Left lung (tissue), 10 donors: ENCODE results near the gene WNT7B. TPM values are rescaled to one million over a fixed set of nuclear protein-coding genes. Genes with fewer than 3 reads are reported as not detected.

Source experiments
- ATAC-seq: fragments of 200-7000 bp; cut with Tn5 transposase; one replicate; pipeline ENCODE4 v1.9.1; 2020; ENCODE audit warnings: moderate library complexity
- DNase-seq, 4 donors: peaks; one replicate each; pipeline ENCODE4 v3.0.0-alpha.2; 2013 to 2020
- H3K27ac ChIP-seq, 2 donors: fragments of 200-600 bp; sonication (generic) in 1 of 2; one replicate each; pipeline versions ENCODE4 v1.5.0 to v1.8.0; 2020 to 2021
- H3K27me3 ChIP-seq, 2 donors: fragments of 200-600 bp; sonication (generic) in 1 of 2; one replicate each; pipeline versions ENCODE4 v1.5.0 to v1.8.0; 2020 to 2021
- H3K36me3 ChIP-seq, 2 donors: fragments of 200-600 bp; sonication (generic) in 1 of 2; one replicate each; pipeline versions ENCODE4 v1.5.0 to v1.8.0; 2020 to 2021
- H3K4me1 ChIP-seq, 2 donors: fragments of 200-600 bp; one replicate each; pipeline ENCODE4 v1.8.0; 2021
- H3K4me3 ChIP-seq, 2 donors: fragments of 200-600 bp; sonication (generic) in 1 of 2; one replicate each; pipeline versions ENCODE4 v1.5.0 to v1.8.0; 2020 to 2021; ENCODE audit warnings: mild to moderate bottlenecking in 1 of 2
- H3K9me3 ChIP-seq, 2 donors: fragments of 200-600 bp; sonication (generic) in 1 of 2; one replicate each; pipeline versions ENCODE4 v1.5.0 to v1.8.0; 2020 to 2021
- CTCF ChIP-seq, 2 donors: fragments of 200-600 bp; sonication (generic) in 1 of 2; IDR thresholded peaks; one replicate each; pipeline versions ENCODE4 v1.5.0 to v1.8.0; 2021; ENCODE audit warnings: antibody characterized with exemption in 2 of 2
- intact Hi-C, 2 donors: fragments of 100-400 bp; cut with DNase I; formaldehyde crosslinking; loops; one replicate each; pipeline versions ENCODE4 v1.11.2 to v1.14.2; 2022
- polyA plus RNA-seq, 6 donors: library from polyadenylated mRNA; unstranded; fragments of 120-200 nt; gene quantifications; one replicate each; pipeline ENCODE4 v1.2.1, GENCODE V29; 2013; ENCODE audit not compliant: insufficient read length in 6 of 6
- total RNA-seq, 2 donors: library from RNA; stranded (reverse); fragmentation: NEBNext Ultra II Directional; extraction: Animal tissue kit (Norgen Biotek cat#: 25700); gene quantifications; one replicate each; pipeline ENCODE4 v1.2.1, GENCODE V29; 2021
- donor health status: DM: no; HTN: yes; CAD: no.
- donor health status: DM: no; HTN: no; CAD: no.

WNT7B gene
- total and polyA plus RNA-seq, 8 donors: 7.2 to 21.7 (median 14.9) TPM

- no peak overlapping the region for H3K27ac ChIP-seq
- H3K36me3 ChIP-seq: no peaks in the 10 kb centered on the region
- no peaks in the 10 kb centered on the region for H3K9me3 ChIP-seq
- H3K4me1 ChIP-seq: peaks cover 23 to 35% of the 10 kb centered on the region in 2 donors
- no peaks in the 10 kb centered on the region for H3K27me3 ChIP-seq
- DNase-seq (no peak), ATAC-seq (no peak)
- TF ChIP-seq CTCF (IDR thresholded peaks at IDR 0.05): no peak
- H3K4me3 ChIP-seq: no peak overlapping the region
- intact Hi-C loops: loop anchor here (10.0 kb wide), 2 partner anchors 122 to 322 kb away; no protein-coding TSS in a partner anchor
These were observed 15.8 kb upstream of the WNT7B start for GRCh38 chr22:45992737-45993136.

- ATAC-seq (no peak), DNase-seq (no peak)
- Histone ChIP-seq H3K4me1 (peaks cover 11 to 19% of the 10 kb centered on the region in 2 donors), H3K9me3 (peaks cover 0 to 2% of the 10 kb centered on the region in 2 donors), H3K27me3 (no peaks in the 10 kb centered on the region), H3K4me3 (no peak overlapping the region), H3K36me3 (no peaks in the 10 kb centered on the region), H3K27ac (no peak overlapping the region)
- intact Hi-C loops: loop anchor here (10.0 kb wide), 2 partner anchors 124 to 324 kb away; no protein-coding TSS in a partner anchor
- TF ChIP-seq CTCF (IDR thresholded peaks at IDR 0.05): no peak
These were observed 14.1 kb upstream of the WNT7B start for GRCh38 chr22:45991098-45991497.

GRCh38 chr22:45987136-45987861, 10.3 kb upstream of the WNT7B start:
- no peak overlapping the region for H3K27ac ChIP-seq
- no peak overlapping the region for H3K4me3 ChIP-seq
- no peaks in the 10 kb centered on the region for H3K4me1 ChIP-seq
- intact Hi-C loops: no loop called here
- no peak for TF ChIP-seq CTCF (IDR thresholded peaks at IDR 0.05)
- peaks cover 0 to 5% of the 10 kb centered on the region in 2 donors for H3K9me3 ChIP-seq
- DNase-seq: peak in 1 of 4 donors; percentile 45
- ATAC-seq: no peak
- no peaks in the 10 kb centered on the region for H3K36me3 ChIP-seq
- no peaks in the 10 kb centered on the region for H3K27me3 ChIP-seq

- TF ChIP-seq CTCF (IDR thresholded peaks at IDR 0.05): no peak
- H3K4me1 ChIP-seq: no peaks in the 10 kb centered on the region
- ATAC-seq (no peak), DNase-seq (peak in 1 of 4 donors; percentile 6)
- no peak overlapping the region for H3K27ac ChIP-seq
- no peaks in the 10 kb centered on the region for H3K27me3 ChIP-seq
- no peaks in the 10 kb centered on the region for H3K36me3 ChIP-seq
- H3K9me3 ChIP-seq: peaks cover 0 to 5% of the 10 kb centered on the region in 2 donors
- intact Hi-C loops: no loop called here
- H3K4me3 ChIP-seq: no peak overlapping the region
These were observed 7.5 kb upstream of the WNT7B start for GRCh38 chr22:45984316-45984916.

- H3K4me1 ChIP-seq: peaks cover 0 to 6% of the 10 kb centered on the region in 2 donors
- no peak for TF ChIP-seq CTCF (IDR thresholded peaks at IDR 0.05)
- intact Hi-C loops: no loop called here
- DNase-seq (no peak), ATAC-seq (no peak)
- H3K27ac ChIP-seq: no peak overlapping the region
- no peaks in the 10 kb centered on the region for H3K36me3 ChIP-seq
- H3K4me3 ChIP-seq: no peak overlapping the region
- peaks cover 0 to 3% of the 10 kb centered on the region in 2 donors for H3K27me3 ChIP-seq
- H3K9me3 ChIP-seq: peaks cover 0 to 5% of the 10 kb centered on the region in 2 donors
These were observed 6.8 kb upstream of the WNT7B start for GRCh38 chr22:45983797-45984196.
